ENCODE data around the gene KITLG. TPM values are rescaled to one million over a fixed set of nuclear protein-coding genes. Genes with fewer than 3 reads are reported as not detected.

KITLG gene
- total RNA-seq, 4 donors from 2014 or later, result 3.9 to 33.0 (median 14.7) TPM

- intact Hi-C loops (cut with DNase I), result no loop called here
- 69 to 89% methylated on average over 2 of the region's 2 CpGs for WGBS, 2 donors
- TF ChIP-seq CTCF (IDR thresholded peaks at IDR 0.05) (no peak), POLR2A (IDR thresholded peaks at IDR 0.05) (no peak)
- Histone ChIP-seq H3K9me3 (no peaks in the 10 kb centered on the region), H3K27ac (no peak overlapping the region), H3K27me3 (no peaks in the 10 kb centered on the region), H3K4me3 (no peak overlapping the region), H3K4me1 (peaks cover 0 to 67% (median 32%) of the 10 kb centered on the region in 3 donors), H3K36me3 (no peaks in the 10 kb centered on the region)
- no peak for DNase-seq
These were observed 18.1 kb downstream of the KITLG start for GRCh38 chr12:88562151-88562550.

- Histone ChIP-seq H3K27me3 (no peaks in the 10 kb centered on the region), H3K27ac (no peak overlapping the region), H3K4me1 (peaks cover 0 to 71% (median 30%) of the 10 kb centered on the region in 3 donors), H3K4me3 (no peak overlapping the region), H3K36me3 (no peaks in the 10 kb centered on the region), H3K9me3 (no peaks in the 10 kb centered on the region)
- TF ChIP-seq CTCF (IDR thresholded peaks at IDR 0.05), result no peak
- WGBS, 2 donors, result 6 to 39% methylated on average over 2 of the region's 2 CpGs
- intact Hi-C loops (cut with DNase I), result no loop called here
- no peak for DNase-seq
These were observed 20.5 kb downstream of the KITLG start for GRCh38 chr12:88559772-88560171.

- peak overlapping the region in 2 of 4 donors; percentile 47 to 54 for H3K27ac ChIP-seq
- H3K9me3 ChIP-seq, result no peaks in the 10 kb centered on the region
- TF ChIP-seq POLR2A (IDR thresholded peaks at IDR 0.05), result no peak
- TF ChIP-seq CTCF (IDR thresholded peaks at IDR 0.05), result no peak
- H3K4me3 ChIP-seq, result no peak overlapping the region
- no peaks in the 10 kb centered on the region for H3K27me3 ChIP-seq
- intact Hi-C loops (cut with DNase I), result no loop called here
- 71 to 78% methylated on average over 7 of the region's 7 CpGs for WGBS, 2 donors
- peaks cover 0 to 76% (median 35%) of the 10 kb centered on the region in 3 donors for H3K4me1 ChIP-seq
- no peak for DNase-seq
- no peaks in the 10 kb centered on the region for H3K36me3 ChIP-seq
These were observed 21.1 kb downstream of the KITLG start for GRCh38 chr12:88559199-88559598.

- WGBS, 2 donors, result 43 to 66% methylated on average over 3 of the region's 3 CpGs
- intact Hi-C loops (cut with DNase I), result no loop called here
- Histone ChIP-seq H3K27ac (peak overlapping the region in 2 of 4 donors; percentile 45 to 47), H3K36me3 (no peaks in the 10 kb centered on the region), H3K9me3 (no peaks in the 10 kb centered on the region), H3K4me3 (no peak overlapping the region), H3K4me1 (peaks cover 0 to 77% (median 39%) of the 10 kb centered on the region in 3 donors), H3K27me3 (no peaks in the 10 kb centered on the region)
- TF ChIP-seq CTCF (IDR thresholded peaks at IDR 0.05) (no peak), POLR2A (IDR thresholded peaks at IDR 0.05) (no peak)
- DNase-seq, result no peak
These were observed 21.9 kb downstream of the KITLG start for GRCh38 chr12:88558340-88558867.

GRCh38 chr12:88556213-88556774 lies 24.0 kb downstream of the KITLG start:
- Histone ChIP-seq H3K4me1 (peaks cover 0 to 89% (median 43%) of the 10 kb centered on the region in 3 donors), H3K4me3 (no peak overlapping the region), H3K27ac (peak overlapping the region in 3 of 4 donors; percentile 14 to 47 (median 45)), H3K9me3 (no peaks in the 10 kb centered on the region), H3K27me3 (no peaks in the 10 kb centered on the region), H3K36me3 (no peaks in the 10 kb centered on the region)
- intact Hi-C loops (cut with DNase I), result no loop called here
- TF ChIP-seq CTCF (IDR thresholded peaks at IDR 0.05) (no peak), POLR2A (IDR thresholded peaks at IDR 0.05) (no peak)
- 59 to 68% methylated on average over 2 of the region's 2 CpGs for WGBS, 2 donors
- DNase-seq, result no peak
